GM23338 (cell line): ENCODE measurements around the gene GAS6. TPM values are rescaled to one million over a fixed set of nuclear protein-coding genes. Genes with fewer than 3 reads are reported as not detected.

ENCODE experiments used
- ATAC-seq: fragments of 200-7000 bp; cut with Tn5 transposase; 3 replicates; pipeline ENCODE4 v1.9.1; 2020
- DNase-seq: peaks from one replicate; pipeline ENCODE4 v3.0.0-alpha.2; 2015; ENCODE audit warnings: low spot score
- H2AFZ ChIP-seq: fragments of 200-600 bp; sonication (generic); 2 replicates; pipeline ENCODE4 v1.8.0; 2016; ENCODE audit warnings: antibody characterized with exemption, mild to moderate bottlenecking, moderate library complexity
- H3F3A ChIP-seq: fragments of 200-600 bp; sonication (generic); replicated peaks from 2 replicates; pipeline ENCODE4 v1.8.0; 2017; ENCODE audit warnings: antibody characterized with exemption, mixed run types, low read depth
- H3K27ac ChIP-seq: fragments of 200-600 bp; sonication (generic); 2 replicates; pipeline ENCODE4 v1.6.1; 2016; ENCODE audit warnings: low read depth
- H3K27me3 ChIP-seq: fragments of 200-600 bp; sonication (generic); 2 replicates; pipeline ENCODE4 v1.8.0; 2016; ENCODE audit warnings: mild to moderate bottlenecking, mixed run types, moderate library complexity; ENCODE audit not compliant: insufficient read depth
- H3K36me3 ChIP-seq: fragments of 200-600 bp; sonication (generic); 2 replicates; pipeline ENCODE4 v1.8.0; 2016; ENCODE audit warnings: mild to moderate bottlenecking; ENCODE audit not compliant: insufficient read depth
- H3K4me1 ChIP-seq: fragments of 200-600 bp; sonication (generic); 2 replicates; pipeline ENCODE4 v1.8.0; 2016; ENCODE audit warnings: mild to moderate bottlenecking, moderate library complexity; ENCODE audit not compliant: insufficient read depth
- H3K4me2 ChIP-seq: fragments of 200-600 bp; sonication (generic); 2 replicates; pipeline ENCODE4 v1.7.1; 2017; ENCODE audit warnings: mixed run types
- H3K4me3 ChIP-seq: fragments of 200-600 bp; sonication (generic); 2 replicates; pipeline ENCODE4 v1.6.1; 2016; ENCODE audit warnings: mixed run types
- H3K79me2 ChIP-seq: fragments of 200-600 bp; sonication (generic); replicated peaks from 2 replicates; pipeline ENCODE4 v1.8.0; 2017; ENCODE audit warnings: mild to moderate bottlenecking; ENCODE audit not compliant: insufficient read depth
- H3K9me2 ChIP-seq: fragments of 200-600 bp; sonication (generic); 2 replicates; pipeline ENCODE4 v1.8.0; 2017; ENCODE audit not compliant: insufficient read depth
- H4K20me1 ChIP-seq: fragments of 200-600 bp; sonication (generic); replicated peaks from 2 replicates; pipeline ENCODE4 v1.8.0; 2017; ENCODE audit warnings: mild to moderate bottlenecking; ENCODE audit not compliant: insufficient read depth
- H3K27ac Mint-ChIP-seq: 2 replicates; pipeline ENCODE4 v1.8.0; 2020; ENCODE audit warnings: inconsistent platforms, mild to moderate bottlenecking, moderate library complexity, mixed read lengths
- H3K27me3 Mint-ChIP-seq: 3 replicates; pipeline ENCODE4 v1.8.0; 2022; ENCODE audit warnings: low read depth, mild to moderate bottlenecking, moderate library complexity, mixed read lengths, inconsistent platforms; ENCODE audit not compliant: insufficient read depth, poor library complexity
- H3K36me3 Mint-ChIP-seq: 3 replicates; pipeline ENCODE4 v1.8.0; 2021; ENCODE audit warnings: low read depth, mild to moderate bottlenecking, inconsistent platforms, moderate library complexity, mixed read lengths
- H3K4me1 Mint-ChIP-seq: 3 replicates; pipeline ENCODE4 v1.8.0; 2020; ENCODE audit warnings: mild to moderate bottlenecking, inconsistent platforms, mixed read lengths
- H3K4me3 Mint-ChIP-seq: 3 replicates; pipeline ENCODE4 v1.8.0; 2021; ENCODE audit warnings: moderate library complexity, mild to moderate bottlenecking, inconsistent platforms, mixed read lengths
- H3K9me3 Mint-ChIP-seq: 3 replicates; pipeline ENCODE4 v1.8.0; 2020; ENCODE audit warnings: moderate library complexity, mild to moderate bottlenecking, inconsistent platforms, mixed read lengths
- CREB1 ChIP-seq: fragments of 250-450 bp; sonication (Bioruptor Pico); IDR thresholded peaks from 2 replicates; pipeline ENCODE4 v1.5.0; 2020; ENCODE audit warnings: low read depth, mild to moderate bottlenecking, moderate library complexity
- JUNB ChIP-seq: IDR thresholded peaks from one replicate; pipeline ENCODE4 v1.6.1; 2016; ENCODE audit warnings: antibody characterized with exemption; ENCODE audit not compliant: unreplicated experiment
- NANOG ChIP-seq: IDR thresholded peaks from 2 replicates; pipeline ENCODE4 v1.6.1; 2016; ENCODE audit warnings: antibody characterized with exemption, borderline replicate concordance
- POLR2AphosphoS5 ChIP-seq: IDR thresholded peaks from 2 replicates; pipeline ENCODE4 v1.6.1; 2016; ENCODE audit warnings: antibody characterized with exemption, low read depth
- STAT1 ChIP-seq: IDR thresholded peaks from one replicate; pipeline ENCODE4 v1.6.1; 2016; ENCODE audit warnings: antibody characterized with exemption; ENCODE audit not compliant: unreplicated experiment
- ZNF462 ChIP-seq: fragments of 250-450 bp; sonication (Bioruptor Pico); IDR thresholded peaks from 2 replicates; pipeline ENCODE4 v1.5.0; 2020; ENCODE audit warnings: mild to moderate bottlenecking, moderate library complexity
- polyA plus RNA-seq: library from polyadenylated mRNA; unstranded; fragments of >200 nt; fragmentation: Nextera tagmentation; extraction: Ambion mirVana; gene quantifications from 2 replicates; pipeline ENCODE4 v1.2.1, GENCODE V29; 2016
- total RNA-seq: library from RNA; depleted of rRNA; stranded (reverse); fragments of >200 nt; shearing (Covaris generic); gene quantifications from 2 replicates; pipeline ENCODE4 v1.2.3, GENCODE V29; 2014
- TF ChIP-seq, protein P1 (sequence below), 2 experiments: fragments of 200-600 bp in 1 of 2; sonication (generic) in 1 of 2; conservative IDR thresholded peaks; 2 replicates each; pipeline versions ENCODE4 v1.5.1 to v1.6.1; 2016 to 2017; ENCODE audit warnings: antibody characterized with exemption in 2 of 2, low read depth in 2 of 2, mild to moderate bottlenecking in 2 of 2, moderate library complexity in 1 of 2

The GAS6 gene
- total and polyA plus RNA-seq, 2 experiments from 2014 or later, result 7.9 to 21.2 TPM

- H3K9me2 ChIP-seq, result no peaks in the 10 kb centered on the region
- H3K27me3 ChIP-seq, result no peaks in the 10 kb centered on the region
- Mint-ChIP-seq H3K27ac (no peak overlapping the region), H3K4me1 (no peaks in the 10 kb centered on the region), H3K36me3 (peaks cover 17% of the 10 kb centered on the region), H3K4me3 (no peak overlapping the region), H3K9me3 (peaks cover 18% of the 10 kb centered on the region), H3K27me3 (peaks cover 10% of the 10 kb centered on the region)
- no peak overlapping the region for H3K4me3 ChIP-seq
- DNase-seq (no peak), ATAC-seq (no peak)
- H2AFZ ChIP-seq, result no peak overlapping the region
- no peaks in the 10 kb centered on the region for H3K79me2 ChIP-seq
- no peaks in the 10 kb centered on the region for H4K20me1 ChIP-seq
- H3K27ac ChIP-seq, result no peak overlapping the region
- H3K36me3 ChIP-seq, result no peaks in the 10 kb centered on the region
- TF ChIP-seq POLR2AphosphoS5, result no peak
- H3F3A ChIP-seq, result no peaks in the 10 kb centered on the region
- H3K4me1 ChIP-seq, result no peaks in the 10 kb centered on the region
- no peak overlapping the region for H3K4me2 ChIP-seq
Measured at GRCh38 chr13:113788413-113789135, 75.3 kb downstream of the GAS6 start.

DNA sequence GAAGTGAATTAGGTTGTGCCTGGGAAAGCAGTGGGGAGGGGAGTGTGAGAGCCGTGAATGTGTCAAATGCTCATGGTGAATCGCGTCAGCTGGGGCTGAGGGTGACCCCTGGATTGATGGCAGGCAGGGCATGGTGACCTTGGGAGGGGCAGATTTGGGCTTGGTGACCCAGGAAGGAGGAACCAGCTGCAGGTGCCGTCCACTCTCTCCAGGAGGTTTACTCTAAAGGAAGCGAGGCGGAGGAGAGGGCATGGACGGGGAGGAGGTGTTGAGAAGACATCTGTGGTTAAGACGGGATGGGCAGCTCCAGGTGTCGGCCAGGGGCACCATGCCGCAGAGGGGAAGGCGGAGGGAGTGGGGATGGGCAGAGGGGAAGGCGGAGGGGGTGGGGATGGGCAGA, 76.2 kb downstream of the GAS6 start:
- H3K36me3 ChIP-seq, result no peaks in the 10 kb centered on the region
- no peaks in the 10 kb centered on the region for H4K20me1 ChIP-seq
- H3F3A ChIP-seq, result no peaks in the 10 kb centered on the region
- H3K9me2 ChIP-seq, result no peaks in the 10 kb centered on the region
- H3K4me1 ChIP-seq, result no peaks in the 10 kb centered on the region
- H3K4me3 ChIP-seq, result no peak overlapping the region
- no peaks in the 10 kb centered on the region for H3K27me3 ChIP-seq
- Mint-ChIP-seq H3K36me3 (peaks cover 19% of the 10 kb centered on the region), H3K27me3 (peaks cover 12% of the 10 kb centered on the region), H3K4me3 (no peak overlapping the region), H3K4me1 (peaks cover 7% of the 10 kb centered on the region; the same call in 2 of the 3 replicates), H3K9me3 (peaks cover 21% of the 10 kb centered on the region), H3K27ac (no peak overlapping the region)
- DNase-seq (no peak), ATAC-seq (no peak)
- no peaks in the 10 kb centered on the region for H3K79me2 ChIP-seq
- no peak overlapping the region for H3K4me2 ChIP-seq
- no peak overlapping the region for H3K27ac ChIP-seq
- TF ChIP-seq STAT1 (no peak), NANOG (no peak), CREB1 (CRISPR knock-in tag) (no peak), ZNF462 (CRISPR knock-in tag) (no peak), JUNB (no peak)
- TF ChIP-seq, protein P1, sequence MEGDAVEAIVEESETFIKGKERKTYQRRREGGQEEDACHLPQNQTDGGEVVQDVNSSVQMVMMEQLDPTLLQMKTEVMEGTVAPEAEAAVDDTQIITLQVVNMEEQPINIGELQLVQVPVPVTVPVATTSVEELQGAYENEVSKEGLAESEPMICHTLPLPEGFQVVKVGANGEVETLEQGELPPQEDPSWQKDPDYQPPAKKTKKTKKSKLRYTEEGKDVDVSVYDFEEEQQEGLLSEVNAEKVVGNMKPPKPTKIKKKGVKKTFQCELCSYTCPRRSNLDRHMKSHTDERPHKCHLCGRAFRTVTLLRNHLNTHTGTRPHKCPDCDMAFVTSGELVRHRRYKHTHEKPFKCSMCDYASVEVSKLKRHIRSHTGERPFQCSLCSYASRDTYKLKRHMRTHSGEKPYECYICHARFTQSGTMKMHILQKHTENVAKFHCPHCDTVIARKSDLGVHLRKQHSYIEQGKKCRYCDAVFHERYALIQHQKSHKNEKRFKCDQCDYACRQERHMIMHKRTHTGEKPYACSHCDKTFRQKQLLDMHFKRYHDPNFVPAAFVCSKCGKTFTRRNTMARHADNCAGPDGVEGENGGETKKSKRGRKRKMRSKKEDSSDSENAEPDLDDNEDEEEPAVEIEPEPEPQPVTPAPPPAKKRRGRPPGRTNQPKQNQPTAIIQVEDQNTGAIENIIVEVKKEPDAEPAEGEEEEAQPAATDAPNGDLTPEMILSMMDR (conservative IDR thresholded peaks at IDR 0.05; ENCODE audit: low read depth in 2 of 2), result no peak
- no peak overlapping the region for H2AFZ ChIP-seq
